ENCODE measurements around the gene OGFOD3.
"Not testable (repeated sequence)": the region's sequence is repeated elsewhere in the genome, so short reads cannot be mapped to it uniquely, and the experiment has no call there.

Gene OGFOD3

DNA sequence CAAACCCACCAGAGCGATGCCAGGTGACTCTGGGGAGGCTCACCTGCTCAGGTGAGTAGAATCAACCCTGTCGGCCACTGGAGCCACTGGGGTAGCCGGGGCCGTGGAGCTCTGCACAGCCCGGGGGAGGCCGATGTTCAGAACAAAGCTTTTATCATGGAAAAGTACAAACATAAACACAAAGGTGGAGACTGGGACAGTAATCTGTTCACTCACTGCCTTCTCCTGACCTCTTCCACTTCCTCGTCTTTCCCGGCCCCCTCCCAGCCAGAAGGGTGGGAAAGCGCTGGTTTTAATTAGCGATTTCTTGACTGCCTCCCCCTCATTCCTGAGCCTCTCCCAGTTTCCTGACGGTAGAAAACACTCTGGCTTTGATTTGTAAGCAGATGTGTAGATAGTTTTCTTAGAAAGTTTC lies 69.1 kb downstream of the OGFOD3 start:
- DNase-seq: no peak

DNA sequence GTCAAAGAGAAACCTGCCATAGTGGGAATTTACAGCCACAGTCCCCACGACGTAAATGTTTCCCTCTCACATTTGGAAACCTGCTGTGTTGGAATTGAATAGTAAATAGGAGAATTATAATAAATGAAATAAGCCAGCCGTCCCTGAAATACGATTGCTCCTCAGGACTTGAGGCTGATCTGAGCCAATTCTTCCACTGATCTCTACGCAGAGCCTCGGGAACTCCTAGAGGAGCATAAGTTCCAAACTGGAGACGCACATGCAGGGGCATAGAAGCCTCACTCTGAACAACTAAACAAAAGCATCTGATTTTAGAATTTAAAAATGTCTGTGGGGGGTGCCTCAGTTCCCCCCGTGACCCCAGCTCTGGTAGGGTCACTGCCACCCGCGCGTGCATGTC lies 69.5 kb downstream of the OGFOD3 start:
- DNase-seq: no peak

DNA sequence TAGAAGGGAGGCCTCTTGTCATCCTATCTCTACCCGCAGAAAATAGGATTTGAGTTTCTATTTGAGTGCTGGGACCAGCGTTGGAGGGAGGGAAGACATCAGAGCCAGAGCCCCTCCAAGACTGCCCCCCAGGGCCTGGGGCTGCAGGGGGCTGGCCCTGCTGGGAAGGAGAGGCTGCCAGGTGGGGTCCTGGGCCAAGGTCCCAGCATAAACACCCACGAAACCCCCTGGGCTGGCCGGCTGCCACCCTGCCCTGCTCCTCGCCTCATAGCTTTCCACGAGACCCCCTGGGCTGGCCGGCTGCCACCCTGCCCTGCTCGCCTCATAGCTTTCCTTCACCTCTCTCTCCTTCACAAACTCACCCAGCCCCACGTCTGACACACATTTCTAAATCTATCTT lies 70.0 kb downstream of the OGFOD3 start:
- no peak for DNase-seq

DNA sequence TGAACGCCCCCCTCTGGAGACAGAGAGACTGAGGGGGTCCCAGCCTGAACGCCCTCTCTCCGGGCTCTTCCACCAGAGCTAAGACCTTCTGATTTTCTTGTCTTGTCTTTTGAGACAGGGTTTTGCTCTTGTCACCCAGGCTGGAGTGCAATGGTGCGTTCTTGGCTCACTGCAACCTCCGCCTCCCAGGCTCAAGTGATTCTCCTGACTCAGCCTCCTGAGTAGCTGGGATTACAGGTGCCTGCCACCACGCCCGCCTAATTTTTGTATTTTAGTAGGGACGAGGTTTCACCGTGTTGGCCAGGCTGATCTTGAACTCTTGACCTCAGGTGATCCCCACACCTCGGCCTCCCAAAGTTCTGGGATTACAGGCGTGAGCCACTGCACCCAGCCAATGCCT lies 70.4 kb downstream of the OGFOD3 start:
- DNase-seq: not testable (repeated sequence)

DNA sequence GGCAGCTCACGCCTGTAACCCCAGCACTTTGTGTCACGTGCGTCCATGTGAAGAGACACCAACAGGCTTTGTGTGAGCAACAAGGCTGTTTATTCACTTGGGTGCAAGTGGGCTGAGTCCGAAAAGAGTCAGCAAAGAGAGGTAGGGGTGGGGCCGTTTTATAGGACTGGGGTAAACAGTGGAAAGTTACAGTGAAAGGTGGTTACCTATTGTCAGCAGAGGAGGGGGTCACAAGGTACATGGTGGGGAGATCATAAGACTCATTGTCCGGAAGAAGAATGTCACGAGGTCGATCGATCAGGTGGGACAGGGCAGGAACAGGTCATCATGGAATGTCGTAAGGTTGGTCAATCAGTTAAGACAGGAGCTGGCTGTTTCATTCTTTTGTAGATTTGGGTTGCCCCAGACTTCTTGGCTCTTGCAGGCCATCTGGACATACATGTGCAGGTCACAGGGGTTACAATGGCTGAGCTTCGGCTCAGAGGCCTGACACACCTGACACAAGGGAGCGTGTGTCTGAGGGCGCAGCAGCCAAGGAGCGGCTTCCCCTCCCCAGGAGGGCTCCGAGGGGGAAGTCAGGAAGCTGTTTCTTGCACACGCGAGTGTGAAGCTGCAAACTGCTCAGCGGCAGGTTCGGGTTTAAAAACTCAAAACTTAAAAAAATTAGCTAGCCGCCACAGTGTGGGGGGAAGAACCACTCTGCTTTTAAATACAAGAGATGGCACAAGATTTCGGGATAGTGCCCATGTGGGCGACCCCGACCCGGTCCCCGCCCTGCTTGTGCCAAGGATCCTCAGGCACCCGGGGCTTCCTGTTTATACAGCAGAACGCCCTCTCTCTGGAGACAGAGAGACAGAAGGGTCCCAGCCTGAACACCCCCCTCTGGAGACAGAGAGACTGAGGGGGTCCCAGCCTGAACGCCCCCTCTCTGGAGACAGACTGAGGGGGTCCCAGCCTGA lies 71.8 kb downstream of the OGFOD3 start:
- DNase-seq: no peak

DNA sequence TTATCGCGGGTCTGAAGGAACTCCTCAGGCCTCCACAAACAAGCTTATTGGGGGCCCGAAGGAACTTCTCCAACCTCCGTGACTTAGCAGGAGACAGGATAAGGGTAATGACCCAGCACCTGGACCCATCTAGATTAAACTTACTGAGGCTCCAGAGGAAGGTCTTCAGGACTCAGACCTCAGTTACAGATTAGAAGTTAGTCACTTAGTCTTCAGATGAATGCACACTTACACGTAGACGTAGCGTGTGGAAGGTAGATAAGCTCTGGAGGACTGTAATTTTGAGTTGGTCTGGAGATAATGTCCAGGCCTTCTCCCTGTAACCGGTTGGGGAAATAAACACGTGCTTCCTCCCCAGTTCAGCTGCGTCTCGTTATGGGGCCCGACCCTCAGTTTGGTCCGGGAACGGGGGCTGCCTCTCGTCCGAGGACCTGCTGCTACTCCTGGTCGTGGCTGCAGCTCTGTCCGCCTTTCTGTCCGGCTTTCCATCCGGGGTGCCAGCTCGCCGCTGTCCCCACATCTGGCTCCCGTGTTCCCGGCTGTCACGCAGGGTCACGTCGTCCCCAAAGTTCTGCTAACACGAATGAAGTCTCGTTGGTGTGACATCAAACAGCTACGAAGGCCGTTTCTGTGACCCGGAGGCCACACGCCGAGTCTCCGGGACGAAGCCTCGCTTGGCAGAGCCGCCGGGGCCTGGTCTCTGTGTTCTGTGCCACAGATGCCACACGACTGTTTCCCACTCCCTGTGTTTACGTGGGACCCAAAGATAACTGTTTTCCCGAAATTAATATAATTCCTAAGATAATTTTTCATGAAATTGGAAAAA lies 73.0 kb downstream of the OGFOD3 start:
- DNase-seq: no peak

DNA sequence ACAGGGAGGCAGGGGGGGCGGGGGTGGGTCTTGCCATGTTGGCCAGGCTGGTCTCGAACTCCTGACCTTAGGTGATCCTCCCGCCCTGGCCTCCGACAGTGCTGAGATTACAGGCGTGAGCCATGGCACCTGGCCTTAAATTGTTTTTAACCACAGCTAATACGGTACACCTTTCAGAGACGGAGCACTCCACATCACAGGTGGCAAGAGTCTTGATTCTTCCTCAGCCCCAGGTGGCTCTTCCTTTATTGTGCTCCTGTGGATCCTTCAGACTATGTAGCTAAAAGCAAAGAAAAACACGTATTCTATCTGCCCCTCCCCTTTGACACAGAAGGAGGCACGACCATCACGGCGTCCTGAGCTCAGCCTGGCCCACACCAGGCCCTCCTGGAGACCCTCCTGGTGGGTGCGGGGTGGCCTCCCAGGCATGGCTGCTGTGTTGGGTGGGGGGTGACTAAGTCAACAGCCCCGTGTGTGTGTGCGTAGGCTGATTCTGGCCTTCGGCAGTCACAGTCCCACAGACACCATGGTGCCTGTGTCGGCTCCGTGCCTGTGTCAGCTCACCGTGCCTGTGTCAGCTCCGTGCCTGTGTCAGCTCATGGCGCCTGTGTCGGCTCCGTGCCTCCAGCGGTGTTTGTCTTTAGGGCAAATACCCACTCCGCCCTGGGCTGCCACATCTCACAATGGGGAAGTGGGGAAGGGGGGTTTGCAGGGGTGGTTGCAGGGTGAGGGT lies 74.0 kb downstream of the OGFOD3 start:
- DNase-seq: no peak

DNA sequence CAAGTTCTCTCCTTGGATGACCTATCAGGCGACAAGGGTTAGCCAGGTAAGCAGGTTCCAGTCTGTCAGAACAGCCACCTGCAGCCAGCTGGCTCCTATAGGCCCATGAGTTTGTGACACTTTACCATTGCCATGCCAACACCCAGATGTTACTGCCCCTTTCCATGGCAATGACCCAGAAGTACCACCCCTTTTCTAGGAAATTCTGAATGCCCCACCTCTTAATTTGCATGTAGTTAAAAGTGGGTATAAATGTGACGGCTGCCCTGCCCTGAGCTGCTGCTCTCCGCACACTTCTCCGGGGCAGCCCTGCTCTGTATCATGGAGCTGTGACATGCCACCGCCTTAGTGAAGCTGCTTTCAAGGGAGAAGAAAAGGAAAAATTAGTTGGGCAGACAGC lies 74.8 kb downstream of the OGFOD3 start:
- no peak for DNase-seq

DNA sequence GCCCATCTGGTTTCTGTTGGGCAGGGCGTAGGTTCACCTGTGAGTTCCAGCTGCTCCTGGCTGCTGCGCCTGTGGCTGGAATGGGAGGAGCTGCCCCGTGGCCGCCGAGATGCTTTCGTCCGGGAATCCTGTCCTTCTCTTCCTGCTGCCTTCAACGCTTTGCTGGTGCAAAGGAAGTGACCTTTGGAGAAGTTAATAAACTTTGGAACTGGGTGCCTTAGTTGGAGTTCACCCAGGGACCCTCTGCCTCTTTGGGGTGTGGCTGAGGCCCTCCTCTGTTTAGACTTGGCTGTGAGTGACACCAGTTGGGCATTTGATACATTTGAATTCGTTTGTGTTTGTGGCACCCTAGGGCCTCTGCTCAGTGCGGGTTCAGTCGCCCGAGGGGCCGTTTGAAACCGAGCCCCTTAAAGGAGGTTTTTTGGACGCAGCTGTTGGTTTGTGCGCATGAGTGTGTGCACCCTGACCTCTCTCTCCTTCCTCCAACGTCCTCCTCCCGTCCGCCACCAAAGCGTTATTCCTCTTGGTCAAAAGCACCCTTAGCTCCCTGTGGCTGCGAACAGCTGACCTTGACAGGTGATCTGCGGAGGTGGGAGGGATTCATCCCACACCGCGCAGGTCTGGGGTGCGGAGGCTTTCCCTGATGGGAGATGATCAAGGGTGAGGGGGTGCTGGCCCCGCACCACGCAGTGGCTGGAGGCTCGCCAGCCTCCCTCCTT lies 75.9 kb downstream of the OGFOD3 start:
- DNase-seq: no peak

DNA sequence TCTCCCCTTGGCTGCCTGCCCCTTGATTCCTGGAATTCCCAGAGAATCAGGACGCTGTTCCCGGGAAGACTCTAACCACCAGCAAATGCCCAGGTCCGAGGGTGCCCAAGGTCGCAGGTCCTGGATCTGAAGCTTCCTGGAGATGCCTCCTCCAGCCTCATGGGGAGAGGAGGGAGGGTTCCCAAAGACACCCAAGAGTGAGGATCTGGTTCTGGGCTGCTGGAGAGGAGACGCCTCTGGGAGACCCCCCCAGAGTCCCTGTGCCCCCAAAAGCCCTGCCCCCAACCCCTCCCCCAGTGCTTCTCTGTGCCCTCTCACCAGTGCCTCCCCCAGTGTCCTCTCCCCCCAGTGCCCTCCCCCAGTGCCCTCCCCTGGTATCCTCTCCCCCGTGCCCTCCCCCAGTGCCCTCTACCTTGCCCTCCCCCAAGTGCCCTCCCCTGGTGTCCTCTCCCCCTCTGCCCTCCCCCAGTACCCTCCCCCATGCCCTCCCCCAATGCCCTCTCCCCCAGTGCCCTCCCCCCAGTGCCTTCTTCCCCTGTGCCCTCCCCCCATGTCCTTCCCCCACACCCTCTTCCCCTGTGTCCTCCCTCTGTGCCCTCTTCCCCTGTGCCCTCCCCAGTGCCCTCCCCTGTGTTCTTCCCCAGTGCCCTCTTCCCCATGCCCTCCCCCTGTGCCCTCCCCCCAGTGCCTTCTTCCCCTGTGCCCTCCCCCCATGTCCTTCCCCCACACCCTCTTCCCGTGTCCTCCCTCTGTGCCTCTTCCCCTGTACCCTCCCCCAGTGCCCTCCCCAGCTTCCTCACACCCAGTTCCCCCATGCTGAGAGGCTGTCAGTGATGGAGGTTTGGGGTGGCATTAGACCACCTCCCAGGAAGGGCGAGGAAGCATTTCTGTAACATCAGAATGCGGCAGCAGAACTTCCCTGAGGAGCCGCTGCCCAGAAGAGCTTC lies 78.5 kb downstream of the OGFOD3 start:
- no peak for DNase-seq
